ENCODE results near the gene GPC3.

Gene GPC3

DNA sequence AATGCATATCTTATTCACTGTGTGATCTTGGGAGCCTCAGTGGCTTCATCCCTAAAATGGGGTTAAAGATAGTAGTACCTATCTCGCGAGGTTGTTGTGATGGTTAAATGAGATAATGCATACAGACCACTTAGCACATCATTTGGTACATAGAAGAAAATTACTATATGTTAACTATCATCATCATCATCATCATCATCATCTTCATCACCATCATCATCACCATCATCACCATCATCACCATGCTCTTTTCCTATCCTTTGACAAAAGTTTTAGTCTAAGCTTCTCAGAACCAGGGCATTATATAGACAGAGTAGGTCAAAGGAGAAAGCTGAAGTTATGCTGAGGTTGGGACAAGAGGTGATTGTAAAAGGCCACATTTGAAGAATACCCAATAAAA, 145.0 kb downstream of the GPC3 start:
- DNase-seq (ENCODE audit: low read depth) = no peak

DNA sequence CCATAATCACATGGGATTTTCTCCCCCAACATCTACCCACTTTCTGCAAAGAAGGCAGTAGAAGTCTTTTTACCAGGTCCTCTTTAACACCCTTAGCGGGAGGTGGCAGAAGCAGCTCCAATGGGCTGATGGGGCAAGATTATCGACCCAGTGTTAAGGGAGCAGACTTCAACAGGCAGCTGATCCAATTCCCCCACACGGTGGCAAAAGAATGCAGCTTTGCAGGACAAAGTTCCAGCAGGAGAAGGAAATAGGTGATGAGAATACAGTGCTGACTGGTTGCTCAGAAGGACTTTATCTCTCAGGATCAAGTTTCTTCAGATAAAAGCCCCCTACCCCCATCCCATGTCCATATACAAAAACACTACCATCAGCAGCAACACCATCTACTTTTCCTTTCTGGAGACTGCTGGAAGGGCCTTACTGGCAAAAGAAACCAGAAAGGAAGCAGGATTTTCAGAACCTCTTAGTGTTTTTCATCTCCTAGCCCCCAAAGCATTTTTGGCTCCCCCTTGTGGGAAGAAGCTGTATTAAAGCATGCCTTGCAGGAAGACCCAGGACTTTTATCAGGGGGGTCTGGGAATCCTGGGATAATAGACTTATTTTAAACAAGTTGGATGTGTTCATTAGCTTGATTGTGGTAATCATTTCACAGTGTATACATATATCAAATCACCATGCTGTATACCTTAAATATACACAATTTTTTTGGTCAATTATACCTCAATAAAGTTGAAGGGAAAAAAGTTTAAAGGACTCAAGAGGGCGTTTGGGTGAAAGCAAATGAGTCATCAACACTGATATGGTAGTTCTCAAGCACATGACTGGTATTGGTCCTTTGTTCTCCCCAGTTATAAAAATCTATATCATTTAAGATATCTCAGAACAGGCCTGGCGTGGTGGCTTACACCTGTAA, 146.4 kb downstream of the GPC3 start:
- DNase-seq (ENCODE audit: low read depth) = no peak

- no peak for DNase-seq (ENCODE audit: low read depth)
Measured at GRCh38 chrX:133837091-133837490, 148.3 kb downstream of the GPC3 start.

DNA sequence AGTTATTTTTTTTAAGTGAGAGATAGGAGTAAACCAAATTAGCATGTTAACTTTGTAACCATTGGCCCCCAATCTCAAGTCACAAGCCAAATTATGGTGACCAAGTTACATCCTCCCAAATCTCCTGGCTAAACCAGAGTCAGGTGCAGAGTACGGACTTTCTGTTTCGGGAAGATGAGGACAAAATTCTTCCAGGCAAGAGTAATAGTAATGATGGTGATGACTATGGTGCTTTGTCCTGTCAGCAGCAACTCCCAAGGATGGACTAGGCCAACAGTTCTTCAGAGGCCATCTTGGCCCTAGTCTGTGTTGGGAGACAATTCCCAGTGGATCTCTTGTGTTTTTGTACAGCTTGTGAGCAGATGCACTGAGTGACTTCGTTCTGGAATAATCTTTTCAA, 148.8 kb downstream of the GPC3 start:
- DNase-seq (ENCODE audit: low read depth) = no peak

GRCh38 chrX:133834771-133835170, 150.6 kb downstream of the GPC3 start:
- no peak for DNase-seq (ENCODE audit: low read depth)

DNA sequence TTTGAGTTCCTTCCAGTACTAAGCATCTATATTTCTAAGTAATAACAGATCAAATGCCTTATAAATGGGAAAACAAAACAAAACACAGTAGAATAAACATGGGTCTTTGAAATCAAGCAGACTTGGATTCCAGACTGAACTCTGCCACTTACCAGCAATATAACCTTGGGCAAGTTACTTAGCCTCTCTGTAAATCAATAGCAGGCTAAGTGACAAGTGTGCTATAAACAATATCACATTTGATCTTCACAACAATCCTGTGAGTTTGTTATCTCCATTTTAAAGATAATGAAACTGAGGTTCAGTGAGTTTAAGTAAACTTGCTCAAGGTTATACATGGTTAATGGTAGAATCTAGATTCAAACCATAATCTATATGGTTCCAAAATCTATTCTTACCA, 165.8 kb downstream of the GPC3 start:
- DNase-seq (ENCODE audit: low read depth) = no peak

- no peak for DNase-seq (ENCODE audit: low read depth)
Measured at GRCh38 chrX:133818019-133818418, 167.4 kb downstream of the GPC3 start.

DNA sequence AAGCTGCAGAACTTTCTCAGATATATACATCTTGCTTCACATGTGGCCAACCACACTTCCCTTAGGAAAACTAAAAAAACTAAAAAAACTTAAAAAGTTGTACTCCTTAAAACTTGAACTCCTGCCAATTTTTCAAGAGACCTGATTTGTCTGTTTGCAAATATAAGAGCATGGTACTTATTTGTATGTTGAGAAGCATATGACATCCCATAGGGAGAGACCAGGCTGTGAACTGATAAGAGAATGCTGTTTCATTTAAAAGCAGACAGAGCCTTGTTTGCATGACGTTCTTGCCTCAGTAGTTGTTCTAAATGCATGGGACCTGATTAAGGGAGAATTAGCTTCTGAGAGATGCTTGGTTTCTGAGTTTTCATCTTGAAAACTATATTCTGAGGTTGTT, 169.9 kb downstream of the GPC3 start:
- DNase-seq (ENCODE audit: low read depth) = no peak

DNA sequence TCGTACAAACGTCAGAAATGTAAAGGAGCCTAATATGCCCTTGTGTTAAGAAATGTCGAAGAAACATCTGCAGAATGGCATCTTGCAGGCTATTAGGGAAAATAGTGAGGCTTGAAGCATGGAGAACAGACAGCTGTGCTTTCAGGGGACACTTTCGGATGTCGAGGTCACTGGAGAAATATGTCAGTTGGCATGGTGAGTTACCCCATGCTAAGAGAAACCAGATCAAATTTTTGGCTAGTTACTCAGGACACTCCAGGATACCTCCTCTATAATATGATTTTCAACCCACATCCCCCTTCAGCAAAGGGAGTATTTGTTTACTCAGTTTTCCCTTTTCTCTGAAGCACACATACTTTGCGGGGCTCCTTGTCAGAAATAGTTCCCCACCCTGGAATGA, 171.4 kb downstream of the GPC3 start:
- DNase-seq (ENCODE audit: low read depth) = no peak

GRCh38 chrX:133812402-133812801, 173.0 kb downstream of the GPC3 start:
- no peak for DNase-seq (ENCODE audit: low read depth)

- DNase-seq (ENCODE audit: low read depth) = no peak
Measured at GRCh38 chrX:133810925-133811324, 174.5 kb downstream of the GPC3 start.

GRCh38 chrX:133804072-133804471, 181.3 kb downstream of the GPC3 start:
- DNase-seq (ENCODE audit: low read depth) = no peak

DNA sequence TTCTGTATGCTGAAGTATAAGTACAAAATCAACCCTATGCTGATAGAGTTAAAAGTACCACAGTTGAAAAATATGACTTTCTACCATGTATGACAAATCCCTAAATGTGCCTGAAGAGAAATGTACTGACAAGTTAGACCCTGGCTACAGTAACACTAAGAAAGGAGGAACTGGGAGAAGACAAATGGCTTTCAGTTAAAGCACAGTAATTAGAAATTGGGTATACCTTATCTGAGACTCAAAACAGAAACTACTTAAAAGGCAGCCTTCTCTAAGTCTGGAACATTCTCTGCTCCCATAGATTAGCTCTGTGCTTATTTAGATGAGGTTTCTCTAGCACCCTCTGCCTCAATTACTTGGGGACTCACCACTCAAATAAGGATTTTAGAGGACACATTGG, 189.1 kb downstream of the GPC3 start:
- DNase-seq (ENCODE audit: low read depth) = no peak

- no peak for DNase-seq (ENCODE audit: low read depth)
Measured at GRCh38 chrX:133794126-133794525, 191.3 kb downstream of the GPC3 start.

DNA sequence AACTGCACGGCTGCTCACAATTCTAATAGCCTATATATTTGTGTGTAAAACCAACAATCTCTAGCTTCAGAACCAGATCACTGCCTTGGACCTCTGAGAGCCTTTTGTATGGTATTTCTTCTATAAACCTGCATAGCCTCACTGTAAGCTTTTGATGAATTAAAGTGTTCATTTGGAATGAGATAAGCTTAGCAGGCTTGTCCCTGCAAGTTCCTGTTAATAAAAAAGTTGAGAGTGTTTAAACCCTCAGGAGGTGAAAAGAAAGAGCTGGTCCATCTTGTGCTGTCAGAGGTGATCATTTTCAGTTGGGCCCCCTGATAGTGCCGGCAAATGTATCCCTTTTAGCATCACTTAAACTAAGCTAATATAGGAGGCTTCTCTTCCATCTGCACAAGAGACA, 191.8 kb downstream of the GPC3 start:
- DNase-seq (ENCODE audit: low read depth) = no peak

DNA sequence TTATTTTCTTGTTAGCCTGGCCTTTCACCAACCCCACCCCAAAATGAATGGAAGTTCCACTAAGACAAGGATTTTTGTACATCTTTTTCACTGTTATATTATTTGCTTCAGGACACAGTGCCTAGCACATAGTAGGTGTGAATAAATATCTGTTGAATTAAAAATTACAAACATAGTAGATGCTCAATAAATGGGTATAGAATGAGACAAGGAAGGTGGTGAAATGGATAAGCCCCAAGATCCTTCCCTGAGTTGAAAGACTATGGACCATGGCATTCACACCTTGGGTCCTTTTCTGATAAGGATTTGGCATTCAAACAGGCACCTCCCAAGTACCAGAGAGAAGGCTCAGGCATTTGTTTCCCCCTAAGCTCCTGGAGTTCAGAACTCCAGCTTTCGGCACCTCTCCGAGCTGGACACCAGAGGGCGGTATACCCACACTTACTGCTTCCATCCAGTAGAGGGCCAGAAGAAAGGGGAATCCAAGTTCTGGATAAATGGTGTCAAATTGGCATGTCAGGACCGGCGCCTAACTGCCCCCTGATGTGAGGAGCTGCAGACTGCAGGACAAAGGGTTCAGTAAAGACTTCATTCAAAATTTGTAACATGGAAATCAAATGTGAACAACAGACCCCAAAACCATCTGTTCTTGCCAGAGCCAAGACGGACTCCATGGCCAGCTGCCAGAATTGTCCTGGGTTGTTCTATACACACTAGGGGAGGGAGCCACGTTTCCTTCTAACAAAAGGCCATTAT, 193.0 kb downstream of the GPC3 start:
- peak; percentile 19 for DNase-seq (ENCODE audit: low read depth)

GRCh38 chrX:133789829-133790228, 195.6 kb downstream of the GPC3 start:
- no peak for DNase-seq (ENCODE audit: low read depth)

DNA sequence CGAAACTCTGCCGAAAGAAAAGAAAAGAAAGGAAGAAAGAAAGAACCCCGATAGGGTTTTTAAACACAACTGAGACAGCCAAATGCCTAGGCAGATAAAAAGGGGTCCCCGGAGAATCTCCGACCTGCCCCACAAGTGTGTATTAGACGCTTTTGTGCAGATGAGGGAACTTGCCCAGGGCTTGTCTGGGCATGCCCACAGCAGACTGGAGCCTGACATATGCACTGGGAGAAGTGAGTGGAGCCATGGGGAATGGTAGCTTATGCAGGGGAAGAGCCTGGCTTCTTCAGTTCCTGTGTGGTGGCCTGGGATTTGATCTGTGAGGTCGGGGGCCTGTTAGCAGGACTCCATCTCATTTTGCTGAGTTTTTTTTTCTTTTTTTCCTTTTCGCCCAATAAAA, 199.0 kb downstream of the GPC3 start:
- no peak for DNase-seq (ENCODE audit: low read depth)

GRCh38 chrX:133783274-133783673, 202.1 kb downstream of the GPC3 start:
- DNase-seq (ENCODE audit: low read depth) = no peak

DNA sequence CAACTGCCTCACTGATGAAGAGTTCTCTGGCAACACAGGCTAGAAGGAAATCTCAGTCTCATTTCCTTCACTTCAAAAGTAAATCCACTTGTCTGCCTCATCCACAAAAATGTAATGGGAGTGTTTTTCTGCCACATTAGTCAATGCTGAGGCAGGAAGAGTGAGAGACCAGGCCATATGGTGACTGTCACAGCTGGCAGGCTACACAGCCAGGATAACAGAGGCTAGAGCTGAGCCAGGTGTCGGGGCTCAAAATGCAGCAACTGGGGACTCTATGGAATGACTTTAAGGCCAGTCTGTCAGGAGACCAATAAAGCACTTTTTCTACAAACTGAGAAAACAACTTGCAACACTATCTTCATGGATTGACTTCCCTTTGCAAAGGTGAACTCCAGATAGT, 204.2 kb downstream of the GPC3 start:
- DNase-seq (ENCODE audit: low read depth) = no peak

GRCh38 chrX:133776072-133776471, 209.3 kb downstream of the GPC3 start:
- DNase-seq (ENCODE audit: low read depth) = no peak

GRCh38 chrX:133774807-133775206, 210.6 kb downstream of the GPC3 start:
- no peak for DNase-seq (ENCODE audit: low read depth)

DNA sequence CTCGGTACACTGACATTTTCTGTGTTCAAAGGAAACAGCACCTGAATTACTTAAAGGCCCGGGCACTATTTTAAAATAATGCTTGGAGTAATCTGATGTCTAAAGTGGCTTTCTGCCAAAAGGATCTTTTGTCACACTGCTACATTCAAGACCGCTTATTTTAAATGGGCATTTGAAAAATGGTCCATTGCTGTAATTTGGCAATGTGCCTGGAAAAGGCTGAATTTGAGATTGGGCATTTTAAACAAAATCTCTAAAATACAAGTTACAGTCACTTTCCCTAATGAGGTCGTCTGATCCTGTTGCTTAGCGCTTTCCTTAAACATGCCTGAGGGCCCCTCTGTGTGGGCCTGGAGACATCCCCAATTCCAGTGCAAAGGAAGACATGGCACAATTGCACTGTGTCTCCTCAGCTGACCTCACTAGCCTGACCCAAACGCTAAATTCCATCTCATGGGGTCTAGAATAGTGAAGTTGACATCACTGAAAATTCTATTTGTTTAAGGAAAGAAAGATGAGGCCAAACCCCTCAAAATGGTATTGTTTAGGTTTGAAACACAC, 214.2 kb downstream of the GPC3 start:
- no peak for DNase-seq (ENCODE audit: low read depth)

Measured in activated T-helper 1 cell treated with Interleukin-2 at 50 U/mL for 16 hours (primary cell).